DMS53 treated with DMSO at 0.1 percent for 48 hours (cell line): Measurements from ENCODE around the gene ALDH18A1.

Experiments
- DNase-seq: peaks from one replicate; lab custom pipeline; 2025; ENCODE audit not compliant: unreplicated experiment; lab: John Stamatoyannopoulos, UW

The ALDH18A1 gene

GRCh38 chr10:95559471-95559870, 97.0 kb downstream of the ALDH18A1 start:
- DNase-seq = no peak

- no peak for DNase-seq
Measured at GRCh38 chr10:95558593-95559320, 97.8 kb downstream of the ALDH18A1 start.

- DNase-seq = no peak
Measured at GRCh38 chr10:95556994-95557767, 99.3 kb downstream of the ALDH18A1 start.
